Hepatocyte (in vitro differentiated cells): ENCODE data around the gene TMED9.

Experiments
- EZH2 ChIP-seq: fragments of 200-600 bp; sonication (generic); IDR thresholded peaks from 2 replicates; pipeline ENCODE4 v1.6.1; 2016; ENCODE audit warnings: antibody characterized with exemption, mild to moderate bottlenecking, borderline replicate concordance
- TF ChIP-seq, protein P1 (sequence below): fragments of 200-600 bp; sonication (generic); IDR thresholded peaks from 2 replicates; pipeline ENCODE4 v1.5.1; 2016; ENCODE audit warnings: antibody characterized with exemption, mild to moderate bottlenecking; ENCODE audit not compliant: poor library complexity

DNA sequence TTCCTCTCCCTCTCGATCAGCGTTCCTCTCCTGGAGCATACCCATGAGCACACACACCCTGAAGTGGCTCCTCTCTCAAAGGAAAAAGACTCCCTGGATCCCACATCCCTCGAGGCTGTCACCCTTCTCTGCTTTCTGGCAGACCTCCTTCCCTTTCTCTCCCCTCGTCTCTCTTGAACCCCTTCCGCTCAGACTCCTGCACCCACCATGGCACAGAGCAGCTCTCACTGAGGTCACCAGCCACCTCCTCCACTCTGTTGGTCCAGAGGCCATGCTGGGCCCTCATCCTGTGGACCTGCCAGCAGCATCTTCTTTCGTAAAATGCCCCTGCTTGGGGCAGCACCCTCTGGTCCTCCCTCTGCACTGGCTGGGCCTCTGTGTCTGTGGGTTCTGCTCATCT is 13.7 kb downstream of the TMED9 start:
- no peak for TF ChIP-seq EZH2
- TF ChIP-seq, protein P1, sequence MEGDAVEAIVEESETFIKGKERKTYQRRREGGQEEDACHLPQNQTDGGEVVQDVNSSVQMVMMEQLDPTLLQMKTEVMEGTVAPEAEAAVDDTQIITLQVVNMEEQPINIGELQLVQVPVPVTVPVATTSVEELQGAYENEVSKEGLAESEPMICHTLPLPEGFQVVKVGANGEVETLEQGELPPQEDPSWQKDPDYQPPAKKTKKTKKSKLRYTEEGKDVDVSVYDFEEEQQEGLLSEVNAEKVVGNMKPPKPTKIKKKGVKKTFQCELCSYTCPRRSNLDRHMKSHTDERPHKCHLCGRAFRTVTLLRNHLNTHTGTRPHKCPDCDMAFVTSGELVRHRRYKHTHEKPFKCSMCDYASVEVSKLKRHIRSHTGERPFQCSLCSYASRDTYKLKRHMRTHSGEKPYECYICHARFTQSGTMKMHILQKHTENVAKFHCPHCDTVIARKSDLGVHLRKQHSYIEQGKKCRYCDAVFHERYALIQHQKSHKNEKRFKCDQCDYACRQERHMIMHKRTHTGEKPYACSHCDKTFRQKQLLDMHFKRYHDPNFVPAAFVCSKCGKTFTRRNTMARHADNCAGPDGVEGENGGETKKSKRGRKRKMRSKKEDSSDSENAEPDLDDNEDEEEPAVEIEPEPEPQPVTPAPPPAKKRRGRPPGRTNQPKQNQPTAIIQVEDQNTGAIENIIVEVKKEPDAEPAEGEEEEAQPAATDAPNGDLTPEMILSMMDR: no peak
